ENCODE measurements around the gene SLC7A7.
"Not testable (repeated sequence)": the region's sequence is repeated elsewhere in the genome, so short reads cannot be mapped to it uniquely, and the experiment has no call there.

The SLC7A7 gene

DNA sequence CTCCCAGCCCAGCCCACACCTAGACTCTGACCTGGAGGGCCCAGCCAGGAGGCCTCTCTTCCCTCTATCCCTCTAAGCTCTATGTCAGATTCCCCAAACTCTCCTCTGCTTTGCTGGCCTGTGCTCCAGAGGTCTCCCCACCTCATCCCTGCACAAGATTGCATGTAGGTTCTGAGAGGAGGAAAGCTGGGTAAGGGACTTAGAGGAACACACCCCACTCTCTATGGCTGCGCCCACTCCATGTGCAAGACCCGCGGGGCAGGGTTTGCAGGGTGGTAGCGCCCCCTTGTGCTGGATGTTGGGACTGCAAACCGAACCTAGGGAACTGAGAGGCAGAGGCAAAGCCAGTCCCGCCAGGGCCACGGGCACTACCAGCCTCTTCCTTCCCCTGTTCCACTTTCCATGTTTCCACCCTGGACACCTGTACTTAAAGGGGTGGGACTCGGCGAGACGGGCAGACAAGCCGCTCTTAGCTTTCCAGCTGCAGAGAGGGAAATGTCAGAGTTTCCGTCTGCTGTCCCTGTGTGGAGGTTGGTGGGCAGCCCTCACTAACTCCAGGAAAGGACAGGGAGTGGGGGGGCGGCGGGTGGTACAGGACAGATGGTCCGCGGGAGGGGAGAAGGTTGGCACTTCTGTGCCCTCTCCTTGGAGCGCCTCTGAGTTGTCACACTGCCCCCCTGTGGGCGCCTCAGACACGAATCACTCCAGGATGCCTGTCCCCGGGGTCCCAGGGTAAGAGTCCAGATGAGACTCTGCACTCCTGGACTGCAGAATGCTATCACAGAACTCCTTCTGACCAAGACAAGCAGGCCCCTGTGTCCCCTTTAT is 37.9 kb upstream of the SLC7A7 start:
- Histone ChIP-seq H3K36me3 (ENCODE audit: control insufficient read depth, insufficient read depth, low read length) (no peaks in the 10 kb centered on the region), H3K27me3 (replicated peaks; ENCODE audit: control insufficient read depth, insufficient read depth, low read length) (no peaks in the 10 kb centered on the region), H3K4me3 (replicated peaks; ENCODE audit: low read depth, low read length) (peak overlapping the region; percentile 57)
- TF ChIP-seq, protein P1, sequence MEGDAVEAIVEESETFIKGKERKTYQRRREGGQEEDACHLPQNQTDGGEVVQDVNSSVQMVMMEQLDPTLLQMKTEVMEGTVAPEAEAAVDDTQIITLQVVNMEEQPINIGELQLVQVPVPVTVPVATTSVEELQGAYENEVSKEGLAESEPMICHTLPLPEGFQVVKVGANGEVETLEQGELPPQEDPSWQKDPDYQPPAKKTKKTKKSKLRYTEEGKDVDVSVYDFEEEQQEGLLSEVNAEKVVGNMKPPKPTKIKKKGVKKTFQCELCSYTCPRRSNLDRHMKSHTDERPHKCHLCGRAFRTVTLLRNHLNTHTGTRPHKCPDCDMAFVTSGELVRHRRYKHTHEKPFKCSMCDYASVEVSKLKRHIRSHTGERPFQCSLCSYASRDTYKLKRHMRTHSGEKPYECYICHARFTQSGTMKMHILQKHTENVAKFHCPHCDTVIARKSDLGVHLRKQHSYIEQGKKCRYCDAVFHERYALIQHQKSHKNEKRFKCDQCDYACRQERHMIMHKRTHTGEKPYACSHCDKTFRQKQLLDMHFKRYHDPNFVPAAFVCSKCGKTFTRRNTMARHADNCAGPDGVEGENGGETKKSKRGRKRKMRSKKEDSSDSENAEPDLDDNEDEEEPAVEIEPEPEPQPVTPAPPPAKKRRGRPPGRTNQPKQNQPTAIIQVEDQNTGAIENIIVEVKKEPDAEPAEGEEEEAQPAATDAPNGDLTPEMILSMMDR (IDR thresholded peaks at IDR 0.05; ENCODE audit: insufficient read depth, low read length, poor library complexity, severe bottlenecking) = peak; percentile 89
- DNase-seq (ENCODE audit: extremely low read depth, insufficient read length) = peak; percentile 80

DNA sequence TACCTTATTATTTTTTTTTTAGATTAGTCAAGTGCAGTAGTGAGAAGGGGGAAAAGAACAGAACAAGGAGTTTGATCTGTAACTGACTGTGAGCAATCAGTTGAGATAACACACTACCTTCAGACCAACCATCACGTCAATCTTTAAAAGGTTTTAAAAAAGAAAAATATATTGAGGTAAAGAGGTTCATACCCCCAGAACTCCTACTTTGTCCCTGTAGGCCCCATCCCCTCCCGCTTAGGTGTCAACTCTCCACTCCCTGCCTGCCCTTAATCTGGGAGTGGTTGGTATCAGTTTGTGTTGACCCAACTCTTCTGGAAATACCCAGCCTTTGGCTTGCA is 37.3 kb upstream of the SLC7A7 start:
- Histone ChIP-seq H3K4me3 (replicated peaks; ENCODE audit: low read depth, low read length) (no peak overlapping the region), H3K36me3 (ENCODE audit: control insufficient read depth, insufficient read depth, low read length) (no peaks in the 10 kb centered on the region), H3K27me3 (replicated peaks; ENCODE audit: control insufficient read depth, insufficient read depth, low read length) (no peaks in the 10 kb centered on the region)
- TF ChIP-seq, protein P1 (IDR thresholded peaks at IDR 0.05; ENCODE audit: insufficient read depth, low read length, poor library complexity, severe bottlenecking) = no peak
- DNase-seq (ENCODE audit: extremely low read depth, insufficient read length) = no peak

DNA sequence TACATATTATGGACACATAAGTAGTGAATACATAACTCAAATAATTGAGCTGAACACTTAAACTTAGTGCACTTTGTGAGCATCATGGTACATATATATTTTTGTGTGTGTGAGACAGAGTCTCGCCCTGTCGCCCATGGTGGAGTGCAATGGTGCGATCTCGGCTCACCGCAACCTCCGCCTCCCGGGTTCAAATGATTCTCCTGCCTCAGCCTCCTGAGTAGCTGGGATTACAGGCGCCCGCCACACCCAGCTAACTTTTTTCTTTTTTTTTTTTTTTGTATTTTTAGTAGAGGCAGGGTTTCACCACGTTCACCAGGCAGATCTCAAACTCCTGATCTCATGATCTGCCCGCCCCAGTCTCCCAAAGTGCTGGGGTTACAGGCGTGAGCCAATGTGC is 36.9 kb upstream of the SLC7A7 start:
- DNase-seq (ENCODE audit: extremely low read depth, insufficient read length); H3K36me3 ChIP-seq (ENCODE audit: control insufficient read depth, insufficient read depth, low read length); H3K27me3 ChIP-seq (replicated peaks; ENCODE audit: control insufficient read depth, insufficient read depth, low read length); H3K4me3 ChIP-seq (replicated peaks; ENCODE audit: low read depth, low read length): not testable (repeated sequence)

DNA sequence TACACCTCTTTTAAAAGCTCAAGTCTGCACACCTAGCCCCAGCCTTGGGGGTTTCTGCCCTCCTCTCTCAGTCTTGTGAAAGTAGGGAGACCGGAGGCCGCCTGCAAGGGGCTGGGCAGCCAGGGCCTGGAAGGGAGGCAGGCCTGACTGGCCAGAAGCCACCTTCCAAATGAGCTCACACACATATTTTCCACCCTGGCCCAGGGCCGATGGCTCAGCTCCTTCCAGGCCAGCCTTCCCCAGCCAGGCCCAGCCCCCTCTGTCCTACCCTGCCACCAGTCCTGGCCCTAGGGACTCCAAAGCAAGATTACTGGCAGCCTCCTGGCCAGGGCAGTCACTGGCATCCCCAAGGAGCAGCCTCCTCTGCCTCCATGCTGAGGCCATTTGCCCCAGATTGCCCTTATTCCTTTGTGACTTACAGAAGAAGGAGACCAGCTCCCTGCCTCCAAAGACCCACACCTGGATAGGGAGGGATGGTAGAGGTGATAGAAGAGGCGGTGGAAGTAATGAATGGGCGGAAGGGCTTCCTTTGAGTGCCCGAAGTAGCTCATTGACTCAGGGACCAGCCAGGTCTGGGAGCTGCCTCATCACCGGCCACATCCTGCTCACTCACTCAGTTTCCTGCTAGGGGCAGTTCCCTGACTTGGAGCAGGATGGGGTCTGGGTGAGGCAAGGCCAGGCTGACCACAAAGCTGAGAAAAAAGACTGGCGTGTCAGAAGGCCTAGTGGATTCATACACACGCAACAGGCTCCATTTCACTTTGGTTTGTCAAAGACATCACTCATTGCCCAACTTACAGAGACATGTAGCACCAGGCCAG is 35.9 kb upstream of the SLC7A7 start:
- no peak overlapping the region for H3K4me3 ChIP-seq (replicated peaks; ENCODE audit: low read depth, low read length)
- TF ChIP-seq, protein P1 (IDR thresholded peaks at IDR 0.05; ENCODE audit: insufficient read depth, low read length, poor library complexity, severe bottlenecking) = no peak

DNA sequence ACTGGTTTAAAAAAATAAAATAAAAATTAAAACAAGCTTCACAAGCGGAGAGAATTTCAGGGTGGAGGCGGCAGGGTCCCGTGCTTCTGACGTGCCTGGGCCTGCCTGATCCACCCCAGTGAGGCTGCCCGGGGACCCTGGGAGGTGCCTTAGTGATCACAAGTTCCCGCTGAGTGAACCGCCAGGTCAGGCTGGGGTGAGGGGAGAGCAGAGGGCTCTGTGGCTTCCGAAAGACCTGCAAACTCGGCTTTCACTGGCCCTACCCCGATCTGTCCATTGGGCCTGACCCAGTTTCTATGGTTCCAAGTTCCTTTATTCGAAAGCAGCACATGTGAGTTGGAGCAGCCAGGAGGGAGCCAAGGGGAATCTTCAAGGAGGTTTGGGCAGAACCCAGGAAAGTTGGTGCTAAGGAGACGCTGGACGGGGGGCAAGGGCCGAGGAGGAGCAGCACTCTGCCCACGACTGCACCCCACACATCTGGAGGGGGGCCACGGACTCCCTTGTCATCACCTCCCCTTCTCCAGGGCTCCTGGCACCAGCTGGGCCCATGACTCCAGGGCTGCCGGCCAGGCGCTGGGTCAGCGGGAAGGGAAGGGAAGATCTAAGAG is 34.1 kb upstream of the SLC7A7 start:
- Histone ChIP-seq H3K4me3 (replicated peaks; ENCODE audit: low read depth, low read length) (no peak overlapping the region), H3K27me3 (replicated peaks; ENCODE audit: control insufficient read depth, insufficient read depth, low read length) (no peaks in the 10 kb centered on the region; the same call in 1 of the 2 replicates), H3K36me3 (ENCODE audit: control insufficient read depth, insufficient read depth, low read length) (no peaks in the 10 kb centered on the region)
- TF ChIP-seq, protein P1 (IDR thresholded peaks at IDR 0.05; ENCODE audit: insufficient read depth, low read length, poor library complexity, severe bottlenecking) = no peak
- DNase-seq (ENCODE audit: extremely low read depth, insufficient read length) = no peak

More for the DNA sequence above, 35.9 kb upstream of the SLC7A7 start:
- no peak for DNase-seq (ENCODE audit: extremely low read depth, insufficient read length)
- no peaks in the 10 kb centered on the region for H3K36me3 ChIP-seq (ENCODE audit: control insufficient read depth, insufficient read depth, low read length)
- H3K27me3 ChIP-seq (replicated peaks; ENCODE audit: control insufficient read depth, insufficient read depth, low read length) = no peaks in the 10 kb centered on the region; the same call in 1 of the 2 replicates
